Measurements from ENCODE around the gene PDCD1.

The PDCD1 gene

GRCh38 chr2:241857041-241857541, 1.6 kb downstream of the PDCD1 start:
- no peak overlapping the region for H3K4me3 ChIP-seq (replicated peaks; ENCODE audit: low read depth, low read length)
- TF ChIP-seq CTCF (IDR thresholded peaks at IDR 0.05; ENCODE audit: low read depth, low read length, missing control alignments) = no peak
- DNase-seq (ENCODE audit: extremely low read depth, low read depth) = no peak

- no peak overlapping the region for H3K4me3 ChIP-seq (replicated peaks; ENCODE audit: low read depth, low read length)
- no peak for DNase-seq (ENCODE audit: extremely low read depth, low read depth)
- TF ChIP-seq CTCF (IDR thresholded peaks at IDR 0.05; ENCODE audit: low read depth, low read length, missing control alignments) = no peak
Observed at GRCh38 chr2:241855888-241856422, 2.7 kb downstream of the PDCD1 start.

- DNase-seq (ENCODE audit: extremely low read depth, low read depth) = no peak
- H3K4me3 ChIP-seq (replicated peaks; ENCODE audit: low read depth, low read length) = no peak overlapping the region
- TF ChIP-seq CTCF (IDR thresholded peaks at IDR 0.05; ENCODE audit: low read depth, low read length, missing control alignments) = no peak
Observed at GRCh38 chr2:241855245-241855887, 3.3 kb downstream of the PDCD1 start.

- H3K4me3 ChIP-seq (replicated peaks; ENCODE audit: low read depth, low read length) = no peak overlapping the region
- no peak for DNase-seq (ENCODE audit: extremely low read depth, low read depth)
- TF ChIP-seq CTCF (IDR thresholded peaks at IDR 0.05; ENCODE audit: low read depth, low read length, missing control alignments) = no peak
Observed at GRCh38 chr2:241854342-241855244, 4.1 kb downstream of the PDCD1 start.

GRCh38 chr2:241853651-241854341, 4.9 kb downstream of the PDCD1 start:
- TF ChIP-seq CTCF (IDR thresholded peaks at IDR 0.05; ENCODE audit: low read depth, low read length, missing control alignments) = no peak
- no peak for DNase-seq (ENCODE audit: extremely low read depth, low read depth)
- no peak overlapping the region for H3K4me3 ChIP-seq (replicated peaks; ENCODE audit: low read depth, low read length)

GRCh38 chr2:241852981-241853631, 5.6 kb downstream of the PDCD1 start:
- H3K4me3 ChIP-seq (replicated peaks; ENCODE audit: low read depth, low read length) = no peak overlapping the region
- TF ChIP-seq CTCF (IDR thresholded peaks at IDR 0.05; ENCODE audit: low read depth, low read length, missing control alignments) = no peak
- no peak for DNase-seq (ENCODE audit: extremely low read depth, low read depth)

Measured in HFF-Myc (cell line).